ENCODE measurements around the gene ZNF282.
"Not testable (repeated sequence)": the region's sequence is repeated elsewhere in the genome, so short reads cannot be mapped to it uniquely, and the experiment has no call there.

The ZNF282 gene

DNA sequence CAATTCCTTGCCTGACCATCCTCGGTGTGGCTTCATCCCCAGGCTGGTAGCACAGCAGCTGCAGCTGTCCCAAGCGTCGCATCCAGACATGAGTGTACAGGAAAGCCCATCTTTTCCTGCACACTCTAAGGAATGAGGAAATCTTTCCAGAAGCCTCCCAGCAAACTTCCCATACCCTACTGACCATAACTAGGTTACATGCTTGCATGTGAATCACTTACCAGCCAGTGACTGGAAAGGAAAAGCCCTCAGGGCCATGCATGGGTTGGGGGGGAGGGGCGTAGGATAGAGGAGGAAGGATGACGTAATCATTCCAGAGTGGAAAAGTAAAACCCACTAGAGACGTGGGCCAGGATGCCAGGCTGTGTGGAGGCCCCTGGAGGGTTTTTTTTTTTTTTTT is 25.2 kb downstream of the ZNF282 start:
- no peak for DNase-seq (ENCODE audit: extremely low spot score)
- CTCF ChIA-PET, result no interaction called here

DNA sequence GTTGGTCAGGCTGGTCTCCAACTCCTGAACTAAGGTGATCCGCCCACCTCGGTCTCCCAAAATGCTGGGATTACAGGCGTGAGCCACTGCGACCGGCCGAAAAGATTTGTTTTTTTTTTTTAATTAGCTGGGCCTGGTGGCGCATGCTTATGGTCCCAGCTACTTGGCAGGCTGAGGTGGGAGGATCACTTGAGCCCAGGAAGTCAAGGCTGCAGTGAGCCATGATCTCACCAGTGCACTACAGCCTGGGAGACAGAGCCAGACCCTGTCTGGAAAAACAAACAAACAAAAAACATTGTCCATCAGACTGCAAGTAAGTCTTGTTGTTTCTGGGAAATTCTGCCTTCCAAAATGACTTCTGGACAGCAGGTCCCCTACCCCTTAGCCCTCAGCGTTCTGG is 27.8 kb downstream of the ZNF282 start:
- ChIA-PET POLR2A (no interaction called here), CTCF (interaction anchor here (1.6 to 2.2 kb wide), 2 partner anchors 12 to 200 kb away, joined by 3 to 5 read pairs; no protein-coding TSS in a partner anchor)
- TF ChIP-seq, protein P1, sequence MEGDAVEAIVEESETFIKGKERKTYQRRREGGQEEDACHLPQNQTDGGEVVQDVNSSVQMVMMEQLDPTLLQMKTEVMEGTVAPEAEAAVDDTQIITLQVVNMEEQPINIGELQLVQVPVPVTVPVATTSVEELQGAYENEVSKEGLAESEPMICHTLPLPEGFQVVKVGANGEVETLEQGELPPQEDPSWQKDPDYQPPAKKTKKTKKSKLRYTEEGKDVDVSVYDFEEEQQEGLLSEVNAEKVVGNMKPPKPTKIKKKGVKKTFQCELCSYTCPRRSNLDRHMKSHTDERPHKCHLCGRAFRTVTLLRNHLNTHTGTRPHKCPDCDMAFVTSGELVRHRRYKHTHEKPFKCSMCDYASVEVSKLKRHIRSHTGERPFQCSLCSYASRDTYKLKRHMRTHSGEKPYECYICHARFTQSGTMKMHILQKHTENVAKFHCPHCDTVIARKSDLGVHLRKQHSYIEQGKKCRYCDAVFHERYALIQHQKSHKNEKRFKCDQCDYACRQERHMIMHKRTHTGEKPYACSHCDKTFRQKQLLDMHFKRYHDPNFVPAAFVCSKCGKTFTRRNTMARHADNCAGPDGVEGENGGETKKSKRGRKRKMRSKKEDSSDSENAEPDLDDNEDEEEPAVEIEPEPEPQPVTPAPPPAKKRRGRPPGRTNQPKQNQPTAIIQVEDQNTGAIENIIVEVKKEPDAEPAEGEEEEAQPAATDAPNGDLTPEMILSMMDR (IDR thresholded peaks at IDR 0.05; ENCODE audit: control extremely low read depth, extremely low read depth, low read depth, missing control alignments), result no peak
- no peak for DNase-seq (ENCODE audit: extremely low spot score)

More for the DNA sequence above, 25.2 kb downstream of the ZNF282 start:
- POLR2A ChIA-PET, result no interaction called here
- TF ChIP-seq, protein P1 (IDR thresholded peaks at IDR 0.05; ENCODE audit: control extremely low read depth, extremely low read depth, low read depth, missing control alignments), result no peak

DNA sequence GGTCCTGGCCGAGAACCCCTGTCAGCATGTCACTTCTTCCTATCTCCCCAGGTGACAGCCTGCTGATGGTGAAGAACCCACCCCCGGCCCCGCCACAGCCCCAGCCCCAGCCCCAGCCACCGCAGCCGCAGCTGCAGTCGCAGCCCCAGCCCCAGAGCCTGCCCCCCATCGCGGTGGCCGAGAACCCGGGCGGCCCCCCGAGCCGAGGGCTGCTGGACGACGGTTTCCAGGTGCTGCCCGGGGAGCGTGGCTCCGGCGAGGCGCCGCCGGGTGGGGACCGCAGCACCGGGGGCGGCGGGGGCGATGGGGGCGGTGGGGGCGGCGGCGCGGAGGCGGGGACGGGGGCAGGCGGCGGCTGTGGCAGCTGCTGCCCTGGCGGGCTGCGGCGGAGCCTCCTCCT is 28.4 kb downstream of the ZNF282 start:
- ChIA-PET POLR2A (no interaction called here), CTCF (interaction anchor here (1.6 to 2.2 kb wide), 2 partner anchors 13 to 199 kb away, joined by 3 to 5 read pairs; no protein-coding TSS in a partner anchor)
- TF ChIP-seq, protein P1 (IDR thresholded peaks at IDR 0.05; ENCODE audit: control extremely low read depth, extremely low read depth, low read depth, missing control alignments), result no peak
- DNase-seq (ENCODE audit: extremely low spot score), result no peak

DNA sequence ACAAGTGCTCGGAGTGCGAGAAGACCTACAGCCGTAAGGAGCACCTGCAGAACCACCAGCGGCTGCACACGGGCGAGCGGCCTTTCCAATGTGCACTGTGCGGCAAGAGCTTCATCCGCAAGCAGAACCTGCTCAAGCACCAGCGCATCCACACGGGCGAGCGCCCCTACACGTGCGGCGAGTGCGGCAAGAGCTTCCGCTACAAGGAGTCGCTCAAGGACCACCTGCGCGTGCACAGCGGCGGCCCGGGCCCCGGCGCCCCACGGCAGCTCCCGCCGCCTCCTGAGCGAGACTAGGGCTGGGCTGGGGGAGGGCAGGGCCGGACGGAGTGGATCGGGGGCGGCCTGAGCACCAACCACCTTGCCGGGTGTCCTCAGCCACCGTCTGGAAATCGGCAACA is 29.0 kb downstream of the ZNF282 start:
- CTCF ChIA-PET, result interaction anchor here (1.6 to 2.2 kb wide), 2 partner anchors 13 to 199 kb away, joined by 3 to 5 read pairs; no protein-coding TSS in a partner anchor
- TF ChIP-seq, protein P1 (IDR thresholded peaks at IDR 0.05; ENCODE audit: control extremely low read depth, extremely low read depth, low read depth, missing control alignments), result no peak
- POLR2A ChIA-PET, result no interaction called here
- DNase-seq (ENCODE audit: extremely low spot score), result no peak

DNA sequence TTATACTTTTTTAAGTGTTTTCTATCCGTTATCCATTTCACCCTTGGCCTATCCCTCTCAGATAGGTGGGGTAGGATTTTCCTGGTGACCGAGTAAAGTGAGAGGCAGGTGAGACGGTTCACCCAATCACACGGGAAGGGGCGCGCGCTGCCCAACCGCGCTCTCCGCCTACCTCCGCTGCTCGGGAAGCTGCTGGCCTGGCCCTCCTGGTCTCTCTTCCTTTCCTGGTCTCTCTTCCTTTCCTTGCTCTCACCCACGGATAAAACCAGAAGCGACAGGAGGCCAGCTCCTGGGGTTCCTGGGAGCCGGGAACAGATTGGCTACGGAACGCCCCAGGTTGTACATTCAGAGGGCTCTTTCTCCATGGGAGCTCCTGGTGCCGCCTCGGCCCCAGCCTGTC is 29.8 kb downstream of the ZNF282 start:
- no peak for DNase-seq (ENCODE audit: extremely low spot score)
- POLR2A ChIA-PET, result no interaction called here
- TF ChIP-seq, protein P1 (IDR thresholded peaks at IDR 0.05; ENCODE audit: control extremely low read depth, extremely low read depth, low read depth, missing control alignments), result no peak
- CTCF ChIA-PET, result no interaction called here

DNA sequence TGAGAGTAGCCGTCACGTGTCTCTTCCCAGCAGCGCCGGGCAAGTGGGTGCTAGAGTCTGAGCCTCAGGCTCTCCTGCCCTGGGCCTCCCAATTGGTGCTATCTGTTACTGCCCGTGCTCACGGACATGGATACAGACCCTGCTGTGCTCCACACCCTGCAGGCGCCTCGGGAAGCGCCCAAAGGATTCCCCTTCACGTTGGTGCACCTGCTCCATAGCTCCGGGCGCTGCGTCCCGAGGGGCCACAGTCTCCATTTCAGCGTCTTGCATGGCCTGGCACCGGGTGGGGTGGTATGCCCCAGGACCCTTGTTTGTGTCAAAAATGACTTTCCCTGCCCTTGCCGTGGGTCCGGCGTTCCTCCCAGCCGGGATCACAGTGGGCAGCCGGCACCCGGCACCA is 30.3 kb downstream of the ZNF282 start:
- DNase-seq (ENCODE audit: extremely low spot score), result no peak
- ChIA-PET POLR2A (no interaction called here), CTCF (interaction anchor here (1.5 kb wide), 1 partner anchor 12 kb away, joined by 3 read pairs; no protein-coding TSS in a partner anchor)
- TF ChIP-seq, protein P1 (IDR thresholded peaks at IDR 0.05; ENCODE audit: control extremely low read depth, extremely low read depth, low read depth, missing control alignments), result no peak

DNA sequence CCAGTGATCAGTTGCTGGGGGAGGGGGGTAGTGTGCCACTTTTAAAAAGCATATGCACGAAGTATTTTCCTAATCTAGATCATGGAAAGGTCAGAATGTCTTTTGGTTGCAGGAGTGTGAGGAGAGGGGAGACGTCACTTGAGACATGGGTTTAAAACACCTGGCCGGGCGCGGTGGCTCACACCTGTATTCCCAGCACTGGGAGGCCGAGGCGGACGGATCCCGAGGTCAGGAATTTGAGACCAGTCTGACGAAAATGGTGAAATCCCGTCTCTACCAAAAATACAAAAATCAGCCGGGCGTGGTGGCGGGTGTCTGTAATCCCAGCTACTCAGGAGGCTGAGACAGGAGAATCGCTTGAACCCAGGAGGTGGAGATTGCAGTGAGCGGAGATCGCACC is 31.0 kb downstream of the ZNF282 start:
- POLR2A ChIA-PET; DNase-seq (ENCODE audit: extremely low spot score): not testable (repeated sequence)
- CTCF ChIA-PET, result interaction anchor here (1.5 kb wide), 1 partner anchor 12 kb away, joined by 3 read pairs; no protein-coding TSS in a partner anchor
